ENCODE results near the gene TBC1D22A. TPM values are rescaled to one million over a fixed set of nuclear protein-coding genes. Genes with fewer than 3 reads are reported as not detected.

The TBC1D22A gene
- total RNA-seq, 6 experiments from 2014 or later: 20.4 to 24.1 (median 22.2) TPM

DNA sequence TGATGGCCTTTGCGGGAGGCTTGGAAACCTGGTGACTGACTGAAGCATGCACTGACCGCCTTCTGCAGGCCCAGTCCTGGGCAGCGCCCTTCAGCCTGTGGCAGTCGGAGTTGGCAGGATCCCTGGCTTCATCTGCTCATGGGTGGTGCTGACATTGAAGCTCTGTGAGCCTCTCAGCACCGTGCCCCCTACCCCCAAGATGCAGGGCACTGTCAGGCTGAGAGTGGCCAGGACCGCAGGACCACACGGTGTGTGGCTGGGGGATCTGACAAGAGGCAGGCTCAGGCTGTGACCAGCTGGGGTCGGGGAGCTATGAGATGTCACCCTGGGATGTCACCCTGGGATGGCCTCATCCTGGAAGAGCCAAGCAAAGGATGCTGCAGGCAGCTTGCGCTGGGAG is 32.7 kb downstream of the TBC1D22A start:
- peaks cover 8% of the 10 kb centered on the region for H3K36me3 Mint-ChIP-seq (ENCODE audit: low read depth)
- H3K9me3 Mint-ChIP-seq: no peaks in the 10 kb centered on the region
- peaks cover 15% of the 10 kb centered on the region for H3K4me1 Mint-ChIP-seq (ENCODE audit: low read depth)
- no peak overlapping the region for H3K27ac Mint-ChIP-seq
- no peak for DNase-seq
- H3K27me3 Mint-ChIP-seq (ENCODE audit: insufficient read depth): no peaks in the 10 kb centered on the region; the same call in 1 of the 2 replicates
- no peak overlapping the region for H3K4me3 Mint-ChIP-seq
- TF ChIP-seq, protein P1, sequence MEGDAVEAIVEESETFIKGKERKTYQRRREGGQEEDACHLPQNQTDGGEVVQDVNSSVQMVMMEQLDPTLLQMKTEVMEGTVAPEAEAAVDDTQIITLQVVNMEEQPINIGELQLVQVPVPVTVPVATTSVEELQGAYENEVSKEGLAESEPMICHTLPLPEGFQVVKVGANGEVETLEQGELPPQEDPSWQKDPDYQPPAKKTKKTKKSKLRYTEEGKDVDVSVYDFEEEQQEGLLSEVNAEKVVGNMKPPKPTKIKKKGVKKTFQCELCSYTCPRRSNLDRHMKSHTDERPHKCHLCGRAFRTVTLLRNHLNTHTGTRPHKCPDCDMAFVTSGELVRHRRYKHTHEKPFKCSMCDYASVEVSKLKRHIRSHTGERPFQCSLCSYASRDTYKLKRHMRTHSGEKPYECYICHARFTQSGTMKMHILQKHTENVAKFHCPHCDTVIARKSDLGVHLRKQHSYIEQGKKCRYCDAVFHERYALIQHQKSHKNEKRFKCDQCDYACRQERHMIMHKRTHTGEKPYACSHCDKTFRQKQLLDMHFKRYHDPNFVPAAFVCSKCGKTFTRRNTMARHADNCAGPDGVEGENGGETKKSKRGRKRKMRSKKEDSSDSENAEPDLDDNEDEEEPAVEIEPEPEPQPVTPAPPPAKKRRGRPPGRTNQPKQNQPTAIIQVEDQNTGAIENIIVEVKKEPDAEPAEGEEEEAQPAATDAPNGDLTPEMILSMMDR (IDR thresholded peaks at IDR 0.05): no peak

DNA sequence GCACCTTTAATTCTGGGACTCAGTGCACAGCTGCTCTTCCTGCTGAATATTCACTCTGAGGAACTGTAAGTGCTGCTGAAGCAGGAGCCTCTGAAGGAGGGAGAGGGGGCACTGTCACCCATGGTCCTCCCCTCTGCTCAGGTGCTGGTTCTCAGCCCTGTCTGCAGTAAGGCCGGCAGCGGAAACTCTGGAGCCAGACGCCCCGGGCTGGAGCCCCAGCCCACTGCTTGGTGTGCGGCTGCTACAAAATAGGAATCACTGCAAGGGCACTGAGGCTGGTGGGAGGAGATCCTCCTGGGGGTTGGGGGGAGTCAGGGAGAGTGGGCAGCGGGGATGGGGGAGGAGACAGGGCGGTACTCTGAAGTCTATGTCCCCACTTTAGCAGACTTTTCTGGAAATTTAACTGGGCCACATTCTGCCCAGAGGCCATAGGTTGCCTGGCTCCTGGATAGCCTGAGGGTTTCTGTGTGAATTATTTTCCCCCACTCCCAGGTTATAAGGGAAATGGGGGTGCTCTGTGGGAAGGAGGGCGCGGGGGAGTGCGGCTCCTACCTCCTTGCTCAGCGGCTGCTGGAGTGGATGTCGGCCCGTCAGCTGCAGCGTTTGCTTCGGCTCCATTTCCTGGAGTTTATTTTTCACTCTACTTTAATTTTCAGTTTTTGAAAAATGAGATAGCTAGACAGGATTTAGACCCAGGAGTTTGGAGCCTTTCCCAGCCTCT is 33.6 kb downstream of the TBC1D22A start:
- DNase-seq: no peak
- peaks cover 9% of the 10 kb centered on the region for H3K36me3 Mint-ChIP-seq (ENCODE audit: low read depth)

GRCh38 chr22:46796566-46797195 is 34.2 kb downstream of the TBC1D22A start:
- H3K27me3 Mint-ChIP-seq (ENCODE audit: insufficient read depth): no peaks in the 10 kb centered on the region; the same call in 1 of the 2 replicates
- H3K27ac Mint-ChIP-seq: no peak overlapping the region

More for the DNA sequence above, 33.6 kb downstream of the TBC1D22A start:
- TF ChIP-seq, protein P1 (IDR thresholded peaks at IDR 0.05): no peak
- Mint-ChIP-seq H3K4me1 (ENCODE audit: low read depth) (peaks cover 13% of the 10 kb centered on the region), H3K27me3 (ENCODE audit: insufficient read depth) (no peaks in the 10 kb centered on the region; the same call in 1 of the 2 replicates), H3K9me3 (no peaks in the 10 kb centered on the region), H3K4me3 (no peak overlapping the region), H3K27ac (no peak overlapping the region)

GRCh38 chr22:46797355-46797754 is 34.9 kb downstream of the TBC1D22A start:
- Mint-ChIP-seq H3K4me1 (ENCODE audit: low read depth) (peaks cover 8% of the 10 kb centered on the region; the same call in 1 of the 2 replicates), H3K27ac (no peak overlapping the region), H3K27me3 (ENCODE audit: insufficient read depth) (no peaks in the 10 kb centered on the region; the same call in 1 of the 2 replicates), H3K36me3 (ENCODE audit: low read depth) (peaks cover 9% of the 10 kb centered on the region), H3K4me3 (no peak overlapping the region), H3K9me3 (no peaks in the 10 kb centered on the region)
- DNase-seq: peak; percentile 11
- TF ChIP-seq, protein P1 (IDR thresholded peaks at IDR 0.05): peak; percentile 64

More at GRCh38 chr22:46796566-46797195, 34.2 kb downstream of the TBC1D22A start:
- no peak for DNase-seq
- Mint-ChIP-seq H3K9me3 (no peaks in the 10 kb centered on the region), H3K4me1 (ENCODE audit: low read depth) (peaks cover 8% of the 10 kb centered on the region; the same call in 1 of the 2 replicates), H3K4me3 (no peak overlapping the region), H3K36me3 (ENCODE audit: low read depth) (peaks cover 9% of the 10 kb centered on the region)
- TF ChIP-seq, protein P1 (IDR thresholded peaks at IDR 0.05): no peak

GRCh38 chr22:46798041-46798365 is 35.6 kb downstream of the TBC1D22A start:
- peaks cover 8% of the 10 kb centered on the region; the same call in 1 of the 2 replicates for H3K4me1 Mint-ChIP-seq (ENCODE audit: low read depth)
- H3K36me3 Mint-ChIP-seq (ENCODE audit: low read depth): peaks cover 9% of the 10 kb centered on the region

More at GRCh38 chr22:46798041-46798365, 35.6 kb downstream of the TBC1D22A start:
- no peak overlapping the region for H3K4me3 Mint-ChIP-seq
- DNase-seq: no peak
- no peaks in the 10 kb centered on the region for H3K9me3 Mint-ChIP-seq
- TF ChIP-seq, protein P1 (IDR thresholded peaks at IDR 0.05): no peak
- peak overlapping the region; percentile 15; the same call in 1 of the 2 replicates for H3K27ac Mint-ChIP-seq
- no peaks in the 10 kb centered on the region; the same call in 1 of the 2 replicates for H3K27me3 Mint-ChIP-seq (ENCODE audit: insufficient read depth)

All from HFFc6 (cell line).